Naive thymus-derived CD4-positive, alpha-beta T cell (primary cell): ENCODE data around the gene CYB561. TPM values are rescaled to one million over a fixed set of nuclear protein-coding genes. Genes with fewer than 3 reads are reported as not detected.

Experiments
- ATAC-seq: fragments of 150-1000 bp; cut with Tn5 transposase; 2 replicates; pipeline ENCODE4 v1.10.0; 2021; ENCODE audit warnings: mild to moderate bottlenecking, moderate library complexity
- CTCF ChIA-PET: fragments of 350-600 bp; sonication (Branson Sonifier 250); formaldehyde crosslinking; loops from one replicate; lab custom pipeline; 2021; ENCODE audit warnings: antibody characterized with exemption; lab: Charles Lee
- POLR2A ChIA-PET: fragments of 350-600 bp; sonication (Branson Sonifier 250); formaldehyde crosslinking; loops from one replicate; lab custom pipeline; 2021; ENCODE audit warnings: antibody characterized with exemption, inconsistent platforms; lab: Charles Lee
- DNase-seq, 9 donors: peaks; one replicate each; pipeline versions ENCODE4 v3.0.0 to v3.0.0-alpha.2; 2020 to 2022; ENCODE audit warnings: mixed read lengths in 1 of 9
- H3K27ac ChIP-seq: one replicate; pipeline ENCODE4 v1.7.0; 2013; ENCODE audit warnings: mild to moderate bottlenecking, low read depth, low read length, moderate library complexity
- H3K27me3 ChIP-seq, 2 donors: one replicate each; pipeline ENCODE4 v1.7.0; 2013; ENCODE audit warnings: low read length in 2 of 2, mild to moderate bottlenecking in 2 of 2, moderate library complexity in 2 of 2; ENCODE audit not compliant: control insufficient read depth in 2 of 2, insufficient read depth in 2 of 2
- H3K36me3 ChIP-seq, 3 experiments: 1 replicate in 2 of 3; 2 replicates in 1 of 3; pipeline ENCODE4 v1.7.0; 2013; ENCODE audit warnings: low read length in 3 of 3, mild to moderate bottlenecking in 3 of 3, moderate library complexity in 1 of 3; ENCODE audit not compliant: insufficient read depth in 3 of 3, control insufficient read depth in 2 of 3
- H3K4me1 ChIP-seq, 2 donors: one replicate each; pipeline ENCODE4 v1.7.0; 2013; ENCODE audit warnings: low read length in 2 of 2, mild to moderate bottlenecking in 2 of 2, moderate library complexity in 1 of 2; ENCODE audit not compliant: control insufficient read depth in 2 of 2, insufficient read depth in 2 of 2
- H3K4me3 ChIP-seq: 2 replicates; pipeline ENCODE4 v1.7.0; 2013; ENCODE audit warnings: mild to moderate bottlenecking, low read length
- H3K9me3 ChIP-seq, 3 experiments: 1 replicate in 2 of 3; 2 replicates in 1 of 3; pipeline ENCODE4 v1.7.0; 2013; ENCODE audit warnings: low read length in 3 of 3; ENCODE audit not compliant: control insufficient read depth in 2 of 3
- H3K27ac Mint-ChIP-seq, 9 donors: one replicate each; pipeline ENCODE4 v1.8.0; 2020 to 2022; ENCODE audit warnings: mixed read lengths in 9 of 9, mild to moderate bottlenecking in 8 of 9, moderate library complexity in 5 of 9, inconsistent platforms in 2 of 9
- H3K27me3 Mint-ChIP-seq, 5 donors: one replicate each; pipeline ENCODE4 v1.8.0; 2021 to 2022; ENCODE audit warnings: mixed read lengths in 5 of 5, mild to moderate bottlenecking in 1 of 5
- H3K36me3 Mint-ChIP-seq, 5 donors: one replicate each; pipeline ENCODE4 v1.8.0; 2020 to 2022; ENCODE audit warnings: mixed read lengths in 5 of 5, mild to moderate bottlenecking in 3 of 5, inconsistent platforms in 1 of 5
- H3K4me1 Mint-ChIP-seq, 7 donors: one replicate each; pipeline ENCODE4 v1.8.0; 2020 to 2022; ENCODE audit warnings: mixed read lengths in 7 of 7, mild to moderate bottlenecking in 3 of 7, inconsistent platforms in 1 of 7
- H3K4me3 Mint-ChIP-seq, 10 donors: one replicate each; pipeline ENCODE4 v1.8.0; 2020 to 2022; ENCODE audit warnings: mild to moderate bottlenecking in 10 of 10, mixed read lengths in 10 of 10, moderate library complexity in 6 of 10, inconsistent platforms in 2 of 10
- H3K9me3 Mint-ChIP-seq, 11 donors: one replicate each; pipeline ENCODE4 v1.8.0; 2020 to 2022; ENCODE audit warnings: mixed read lengths in 11 of 11, mild to moderate bottlenecking in 4 of 11, inconsistent platforms in 1 of 11, moderate library complexity in 1 of 11
- intact Hi-C, 2 donors: fragments of 100-400 bp; cut with micrococcal nuclease; formaldehyde crosslinking; loops; one replicate each; pipeline ENCODE4 v1.15.1; 2023
- polyA plus RNA-seq, 2 donors: library from polyadenylated mRNA; unstranded; fragments of 300-500 nt; fragmentation: Illumina TruSeq; gene quantifications; one replicate each; pipeline ENCODE4 v1.2.3, GENCODE V29; 2021
- total RNA-seq, 6 experiments: library from RNA in 5 of 6; stranded (reverse) in 5 of 6; gene quantifications; 1 replicate in 5 of 6; 2 replicates in 1 of 6; pipeline ENCODE4 v1.2.3 and lab custom pipeline; 2021 to 2026

The CYB561 gene
- total and polyA plus RNA-seq, 7 experiments from 2014 or later = 1.9 to 20.4 (median 5.4) TPM

- Histone ChIP-seq H3K36me3 (no peaks in the 10 kb centered on the region), H3K4me1 (peaks cover 5 to 14% of the 10 kb centered on the region in 2 donors), H3K27me3 (peaks cover 0 to 12% of the 10 kb centered on the region in 2 donors), H3K27ac (no peak overlapping the region), H3K4me3 (no peak overlapping the region), H3K9me3 (no peaks in the 10 kb centered on the region)
- H3K4me1 Mint-ChIP-seq = peaks cover 0 to 15% (median 8%) of the 10 kb centered on the region in 7 donors
- H3K27ac Mint-ChIP-seq = no peak overlapping the region
- DNase-seq (no peak), ATAC-seq (no peak)
- H3K9me3 Mint-ChIP-seq = no peaks in the 10 kb centered on the region
- intact Hi-C loops = loop anchor here (1.0 to 2.0 kb wide), 4 partner anchors 54 to 133 kb away; no protein-coding TSS in a partner anchor
- no peaks in the 10 kb centered on the region for H3K36me3 Mint-ChIP-seq
- peaks cover 7 to 39% (median 22%) of the 10 kb centered on the region in 5 donors for H3K27me3 Mint-ChIP-seq
- H3K4me3 Mint-ChIP-seq = peak overlapping the region in 1 of 10 donors; percentile 67
- CTCF ChIA-PET = interaction anchor here (0.8 to 4.2 kb wide), 5 partner anchors 11 to 142 kb away, joined by 4 to 58 read pairs (median 5); partner anchors contain the start of gene MAP3K3
- POLR2A ChIA-PET = interaction anchor here (0.9 to 1.1 kb wide), 2 partner anchors 54 to 72 kb away, joined by 3 read pairs; no protein-coding TSS in a partner anchor
Measured at GRCh38 chr17:63479495-63480184, 33.5 kb upstream of the CYB561 start.

DNA sequence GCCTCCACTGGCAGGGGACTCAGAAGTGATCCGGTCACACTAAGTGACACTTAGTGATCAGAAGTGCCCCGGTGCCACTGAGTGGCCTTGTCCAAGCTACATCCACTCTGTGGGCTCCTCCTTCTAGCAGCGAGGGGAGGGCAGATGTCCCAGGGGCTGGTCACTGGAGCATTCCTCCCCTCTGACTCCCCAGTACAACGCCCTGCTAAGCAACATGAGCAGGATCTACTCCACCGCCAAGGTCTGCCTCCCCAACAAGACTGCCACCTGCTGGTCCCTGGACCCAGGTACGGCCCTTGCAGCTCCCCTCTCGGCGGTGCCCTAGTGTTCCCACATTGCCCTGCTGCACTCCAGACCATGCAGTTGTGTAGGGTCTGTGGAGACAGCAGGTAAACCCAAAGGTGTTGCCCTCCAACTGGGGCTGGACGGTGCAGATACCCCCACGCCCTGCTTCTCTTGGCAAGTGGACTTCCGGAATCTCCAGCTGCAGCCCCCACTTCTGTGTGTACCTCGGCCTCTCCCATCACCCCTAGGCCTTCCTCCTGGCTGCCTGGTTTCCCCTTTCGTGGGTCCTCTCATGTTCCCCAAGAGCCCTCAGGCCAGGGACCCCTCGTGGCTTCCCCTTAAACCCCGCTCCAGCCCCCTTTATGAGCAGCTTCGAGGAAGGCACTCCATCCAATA, 32.8 kb upstream of the CYB561 start:
- no peak overlapping the region for H3K27ac Mint-ChIP-seq
- H3K9me3 Mint-ChIP-seq = no peaks in the 10 kb centered on the region

DNA sequence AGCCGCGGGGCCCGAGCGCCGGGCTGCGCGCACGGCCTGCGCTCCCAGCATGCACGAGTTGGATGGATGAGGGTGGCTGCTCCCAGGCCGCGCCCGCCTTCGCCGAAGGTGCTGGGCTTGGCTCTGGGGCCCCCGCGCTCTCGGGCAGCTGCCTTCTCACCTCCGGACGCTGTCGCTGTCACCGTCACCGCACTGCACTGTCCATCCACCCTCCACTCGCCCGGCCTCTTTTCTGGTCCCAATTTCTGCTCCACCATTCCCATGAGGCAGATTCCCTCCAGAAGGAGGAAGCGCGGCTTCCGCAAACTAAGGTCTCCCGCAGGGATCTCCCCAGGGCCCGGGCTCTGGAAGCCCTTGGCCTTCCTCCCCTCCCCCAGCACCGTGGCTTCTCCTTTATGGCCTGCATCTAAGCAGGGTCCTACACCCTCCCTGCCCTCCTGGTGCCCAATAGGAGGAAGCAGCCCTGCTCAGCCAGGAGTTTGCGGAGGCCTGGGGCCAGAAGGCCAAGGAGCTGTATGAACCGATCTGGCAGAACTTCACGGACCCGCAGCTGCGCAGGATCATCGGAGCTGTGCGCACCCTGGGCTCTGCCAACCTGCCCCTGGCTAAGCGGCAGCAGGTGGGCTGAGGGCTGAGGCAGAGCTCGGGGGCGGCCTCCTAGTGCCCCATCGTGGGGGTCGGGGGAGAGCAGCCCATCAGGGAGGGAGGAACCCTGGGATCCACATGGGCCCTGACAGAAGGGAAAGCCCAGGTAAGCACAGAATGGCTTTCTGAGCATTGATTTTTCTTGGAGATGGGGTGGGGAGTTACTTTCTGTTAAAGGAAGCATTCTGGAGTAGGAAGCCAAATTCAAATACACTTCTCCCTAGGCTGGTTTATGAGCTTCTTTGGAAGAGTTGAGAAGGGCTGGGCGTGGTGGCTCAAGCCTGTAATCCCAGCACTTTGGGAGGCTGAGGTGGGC, 31.7 kb upstream of the CYB561 start:
- H3K4me1 ChIP-seq = peaks cover 5 to 14% of the 10 kb centered on the region in 2 donors
- no peak for ATAC-seq
- POLR2A ChIA-PET = interaction anchor here (0.8 kb wide), 1 partner anchor 135 kb away, joined by 3 read pairs; no protein-coding TSS in a partner anchor
- intact Hi-C loops = loop anchor here in 1 of 2 donors (2.0 kb wide), 2 partner anchors 31 to 135 kb away; partner anchors contain the start of gene CYB561
- H3K4me3 ChIP-seq = peak overlapping the region; percentile 8
- H3K36me3 Mint-ChIP-seq = no peaks in the 10 kb centered on the region
- H3K4me1 Mint-ChIP-seq = peaks cover 0 to 18% (median 8%) of the 10 kb centered on the region in 7 donors
- no peak for DNase-seq
- CTCF ChIA-PET = interaction anchor here (0.6 to 4.2 kb wide), 6 partner anchors 9 to 842 kb away, joined by 3 to 58 read pairs (median 3); no protein-coding TSS in a partner anchor
- no peaks in the 10 kb centered on the region for H3K36me3 ChIP-seq
- H3K27me3 Mint-ChIP-seq = peaks cover 14 to 52% (median 23%) of the 10 kb centered on the region in 5 donors
- peak overlapping the region in 2 of 9 donors; percentile 9 to 43 for H3K27ac Mint-ChIP-seq
- H3K27ac ChIP-seq = no peak overlapping the region
- no peaks in the 10 kb centered on the region for H3K9me3 ChIP-seq
- peak overlapping the region; percentile 32 to 83 (median 70) for H3K4me3 Mint-ChIP-seq
- no peaks in the 10 kb centered on the region for H3K9me3 Mint-ChIP-seq
- peaks cover 0 to 12% of the 10 kb centered on the region in 2 donors for H3K27me3 ChIP-seq

More for the DNA sequence above, 32.8 kb upstream of the CYB561 start:
- Histone ChIP-seq H3K4me1 (peaks cover 5 to 14% of the 10 kb centered on the region in 2 donors), H3K27me3 (peaks cover 0 to 12% of the 10 kb centered on the region in 2 donors), H3K4me3 (no peak overlapping the region), H3K36me3 (no peaks in the 10 kb centered on the region), H3K27ac (no peak overlapping the region), H3K9me3 (no peaks in the 10 kb centered on the region)
- DNase-seq (peak; percentile 41 to 75 (median 59)), ATAC-seq (peak; percentile 84)
- Mint-ChIP-seq H3K4me3 (peak overlapping the region in 9 of 10 donors; percentile 13 to 67 (median 49)), H3K36me3 (no peaks in the 10 kb centered on the region), H3K27me3 (peaks cover 13 to 44% (median 23%) of the 10 kb centered on the region in 5 donors), H3K4me1 (peaks cover 0 to 18% (median 8%) of the 10 kb centered on the region in 7 donors)
- ChIA-PET CTCF (interaction anchor here (0.7 to 4.2 kb wide), 7 partner anchors 10 to 841 kb away, joined by 3 to 58 read pairs (median 4); partner anchors contain the start of gene MAP3K3), POLR2A (interaction anchor here (0.8 to 1.1 kb wide), 3 partner anchors 54 to 133 kb away, joined by 3 read pairs; no protein-coding TSS in a partner anchor)
- intact Hi-C loops = loop anchor here (1.0 to 2.0 kb wide), 4 partner anchors 54 to 134 kb away; no protein-coding TSS in a partner anchor

DNA sequence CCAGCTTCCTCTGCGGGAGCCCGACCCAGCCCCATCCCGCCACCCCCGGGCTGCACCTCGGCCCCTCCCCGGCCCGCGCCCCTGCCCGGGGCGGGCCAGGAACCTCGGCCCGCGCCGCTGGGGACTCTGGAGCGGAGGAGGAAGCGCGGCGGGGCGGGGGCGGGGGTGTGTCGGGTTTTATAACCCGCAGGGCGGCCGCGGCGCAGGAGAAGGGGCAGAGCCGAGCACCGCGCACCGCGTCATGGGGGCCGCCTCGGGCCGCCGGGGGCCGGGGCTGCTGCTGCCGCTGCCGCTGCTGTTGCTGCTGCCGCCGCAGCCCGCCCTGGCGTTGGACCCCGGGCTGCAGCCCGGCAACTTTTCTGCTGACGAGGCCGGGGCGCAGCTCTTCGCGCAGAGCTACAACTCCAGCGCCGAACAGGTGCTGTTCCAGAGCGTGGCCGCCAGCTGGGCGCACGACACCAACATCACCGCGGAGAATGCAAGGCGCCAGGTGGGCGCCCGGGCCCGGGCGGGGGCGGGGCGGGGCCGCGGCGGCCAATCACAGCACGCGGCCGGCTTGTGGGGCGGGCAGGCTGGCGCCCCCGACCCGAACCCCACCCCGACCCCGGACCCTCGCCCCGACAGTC, 30.9 kb upstream of the CYB561 start, which contains the start of gene ACE:
Gene ACE, plus strand, starts transcription at position 208 of the 626 bp plus-strand sequence. Its CDS starts 34 bp downstream, at position 242.
- CTCF ChIA-PET = interaction anchor here (4.2 kb wide), 1 partner anchor 50 kb away, joined by 58 read pairs; no protein-coding TSS in a partner anchor
- H3K36me3 Mint-ChIP-seq = no peaks in the 10 kb centered on the region
- H3K27ac Mint-ChIP-seq = peak within 1 kb of the TSS in 2 of 9 donors; percentile 9 to 43
- intact Hi-C loops = loop anchor here in 1 of 2 donors (2.0 kb wide), 1 partner anchor 30 kb away; the partner anchor contains the start of gene CYB561
- ATAC-seq (peak; percentile 55), DNase-seq (peak in 7 of 9 donors; percentile 15 to 45 (median 19))
- no peaks in the 10 kb centered on the region for H3K9me3 Mint-ChIP-seq
- Histone ChIP-seq H3K27ac (no peak within 1 kb of the TSS), H3K9me3 (no peaks in the 10 kb centered on the region), H3K4me3 (peak within 1 kb of the TSS; percentile 24), H3K4me1 (peaks cover 5 to 14% of the 10 kb centered on the region in 2 donors), H3K36me3 (no peaks in the 10 kb centered on the region), H3K27me3 (peaks cover 0 to 12% of the 10 kb centered on the region in 2 donors)
- H3K4me1 Mint-ChIP-seq = peaks cover 0 to 18% (median 8%) of the 10 kb centered on the region in 7 donors
- POLR2A ChIA-PET = no interaction called here
- peak within 1 kb of the TSS; percentile 32 to 83 (median 70) for H3K4me3 Mint-ChIP-seq
- peaks cover 15 to 55% (median 25%) of the 10 kb centered on the region in 5 donors for H3K27me3 Mint-ChIP-seq

DNA sequence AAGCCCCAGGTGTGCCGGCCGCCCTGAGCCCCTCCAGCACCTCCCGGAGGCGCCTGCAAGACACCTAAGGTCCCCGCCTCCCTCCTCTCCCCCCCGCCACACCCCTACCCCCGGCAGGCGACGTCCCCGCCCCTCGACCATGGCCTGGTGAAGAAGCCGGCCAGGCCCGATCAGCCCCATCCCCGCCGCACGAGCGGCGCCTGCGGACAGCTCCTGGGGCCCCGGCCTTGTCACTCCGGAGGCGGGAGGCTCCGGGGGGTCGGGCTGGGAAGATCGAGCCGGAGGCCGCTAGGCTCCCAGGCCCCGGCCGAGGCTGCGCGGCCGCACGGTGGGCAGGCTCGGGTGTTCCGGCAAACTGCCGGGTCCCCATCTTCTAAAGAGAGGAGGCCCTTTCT, 30.4 kb upstream of the CYB561 start:
- H3K36me3 ChIP-seq = no peaks in the 10 kb centered on the region
- ATAC-seq (peak; percentile 14), DNase-seq (peak in 2 of 9 donors; percentile 6 to 30)
- Mint-ChIP-seq H3K27me3 (peaks cover 20 to 57% (median 28%) of the 10 kb centered on the region in 5 donors), H3K4me1 (peaks cover 0 to 18% (median 8%) of the 10 kb centered on the region in 7 donors), H3K4me3 (peak overlapping the region in 9 of 10 donors; percentile 13 to 83 (median 53)), H3K36me3 (no peaks in the 10 kb centered on the region), H3K9me3 (no peaks in the 10 kb centered on the region), H3K27ac (no peak overlapping the region)
- peak overlapping the region; percentile 24 for H3K4me3 ChIP-seq
- H3K27ac ChIP-seq = no peak overlapping the region
- CTCF ChIA-PET = interaction anchor here (4.2 kb wide), 1 partner anchor 50 kb away, joined by 58 read pairs; no protein-coding TSS in a partner anchor
- peaks cover 5 to 14% of the 10 kb centered on the region in 2 donors for H3K4me1 ChIP-seq
- intact Hi-C loops = loop anchor here in 1 of 2 donors (2.0 kb wide), 1 partner anchor 30 kb away; the partner anchor contains the start of gene CYB561
- H3K9me3 ChIP-seq = no peaks in the 10 kb centered on the region
- H3K27me3 ChIP-seq = peaks cover 0 to 12% of the 10 kb centered on the region in 2 donors
- POLR2A ChIA-PET = no interaction called here
